ENCODE data around the gene MTAP. TPM values are rescaled to one million over a fixed set of nuclear protein-coding genes. Genes with fewer than 3 reads are reported as not detected.
A peak's percentile ranks its signal among the peaks of the same experiment; 100 is the strongest.

The MTAP gene
- total RNA-seq, 5 donors from 2014 or later (not counting 1 experiment from before 2014, with no cell fraction given), result 32.0 to 41.9 (median 34.6) TPM

- H3K9me3 Mint-ChIP-seq, result no peaks in the 10 kb centered on the region
- ATAC-seq (replicated peaks in 1 of 4), result no peak
- peaks cover 5 to 11% of the 10 kb centered on the region in 2 experiments for H3K4me1 ChIP-seq (ENCODE audit: control insufficient read depth in 1 of 2, extremely low read depth in 1 of 2, insufficient read depth in 2 of 2, low read length in 2 of 2)
- H3K36me3 ChIP-seq (ENCODE audit: control insufficient read depth in 2 of 2, extremely low read depth in 1 of 2, insufficient read depth in 1 of 2, low read length in 1 of 2), result peaks cover 9 to 24% of the 10 kb centered on the region in 2 donors
- peaks cover 19 to 39% (median 28%) of the 10 kb centered on the region in 3 donors for H3K4me1 Mint-ChIP-seq
- no peak for DNase-seq
- peaks cover 24% of the 10 kb centered on the region for H3K36me3 Mint-ChIP-seq
- H3K9me3 ChIP-seq, result no peaks in the 10 kb centered on the region
- WGBS (ENCODE audit: insufficient coverage), result no CpG with 5 or more reads among the region's 2 CpGs
- H3K27ac Mint-ChIP-seq, result no peak overlapping the region
- no peak overlapping the region for H3K4me3 ChIP-seq (ENCODE audit: control insufficient read depth in 1 of 2, extremely low read depth in 1 of 2, low read length in 1 of 2)
- H3K27me3 ChIP-seq (replicated peaks in 1 of 2; ENCODE audit: control insufficient read depth in 2 of 2, extremely low read depth in 1 of 2, insufficient read depth in 2 of 2, low read length in 1 of 2), result no peaks in the 10 kb centered on the region
- H3K27me3 Mint-ChIP-seq, result no peaks in the 10 kb centered on the region
- ChIA-PET POLR2A (no interaction called here), CTCF (interaction anchor here (0.6 to 4.5 kb wide), 3 partner anchors 228 to 642 kb away, joined by 3 to 56 read pairs (median 3); no protein-coding TSS in a partner anchor)
- no peak overlapping the region for H3K4me3 Mint-ChIP-seq
- H3K27ac ChIP-seq (ENCODE audit: low read length), result no peak overlapping the region
These were observed 8.0 kb downstream of the MTAP start for GRCh38 chr9:21810388-21810787.

DNA sequence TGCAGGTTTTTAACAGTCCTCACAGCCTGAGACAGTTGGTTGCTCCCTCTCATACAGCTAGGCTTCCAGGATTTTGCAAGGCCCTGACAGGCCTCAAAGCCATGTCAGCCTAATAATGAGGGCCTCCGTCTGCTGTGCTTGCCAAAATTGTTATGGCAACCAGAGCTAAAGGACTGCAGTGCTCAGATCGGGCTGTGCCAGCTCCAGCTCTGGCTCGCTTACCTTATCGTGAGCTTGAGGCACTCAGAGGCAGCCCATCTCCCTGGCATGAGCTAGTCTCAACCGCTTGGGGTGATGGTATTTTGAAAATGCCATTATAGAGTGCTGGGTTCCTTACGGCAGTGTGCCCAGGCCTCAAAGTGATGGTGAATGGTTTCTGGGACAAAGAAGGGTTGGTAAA, 8.4 kb downstream of the MTAP start:
- POLR2A ChIA-PET, result no interaction called here
- Histone ChIP-seq H3K9me3 (no peaks in the 10 kb centered on the region), H3K4me3 (ENCODE audit: control insufficient read depth in 1 of 2, extremely low read depth in 1 of 2, low read length in 1 of 2) (no peak overlapping the region), H3K27me3 (replicated peaks in 1 of 2; ENCODE audit: control insufficient read depth in 2 of 2, extremely low read depth in 1 of 2, insufficient read depth in 2 of 2, low read length in 1 of 2) (no peaks in the 10 kb centered on the region), H3K36me3 (ENCODE audit: control insufficient read depth in 2 of 2, extremely low read depth in 1 of 2, insufficient read depth in 1 of 2, low read length in 1 of 2) (peaks cover 13 to 29% of the 10 kb centered on the region in 2 donors), H3K4me1 (ENCODE audit: control insufficient read depth in 1 of 2, extremely low read depth in 1 of 2, insufficient read depth in 2 of 2, low read length in 2 of 2) (peaks cover 5 to 11% of the 10 kb centered on the region in 2 experiments), H3K27ac (ENCODE audit: low read length) (no peak overlapping the region)
- Mint-ChIP-seq H3K27ac (no peak overlapping the region), H3K36me3 (peaks cover 28% of the 10 kb centered on the region), H3K4me1 (peaks cover 14 to 34% (median 23%) of the 10 kb centered on the region in 3 donors), H3K27me3 (no peaks in the 10 kb centered on the region), H3K4me3 (no peak overlapping the region), H3K9me3 (no peaks in the 10 kb centered on the region)
- 91% methylated on average over 3 of the region's 6 CpGs for WGBS (ENCODE audit: insufficient coverage)
- CTCF ChIA-PET, result interaction anchor here (0.6 to 4.5 kb wide), 6 partner anchors 226 to 642 kb away, joined by 3 to 69 read pairs (median 4); no protein-coding TSS in a partner anchor
- ATAC-seq (replicated peaks in 1 of 4), result no peak
- no peak for DNase-seq

- ChIA-PET CTCF (interaction anchor here (0.5 to 4.5 kb wide), 16 partner anchors 9 to 871 kb away, joined by 3 to 69 read pairs (median 4); partner anchors contain the start of gene CDKN2B (in 2 of the 2)), POLR2A (interaction anchor here in 1 of 2 donors (0.6 kb wide), 1 partner anchor 607 kb away, joined by 3 read pairs; no protein-coding TSS in a partner anchor)
- no peak overlapping the region for H3K4me3 Mint-ChIP-seq
- no peak overlapping the region for H3K4me3 ChIP-seq (ENCODE audit: control insufficient read depth in 1 of 2, extremely low read depth in 1 of 2, low read length in 1 of 2)
- H3K27me3 ChIP-seq (replicated peaks in 1 of 2; ENCODE audit: control insufficient read depth in 2 of 2, extremely low read depth in 1 of 2, insufficient read depth in 2 of 2, low read length in 1 of 2), result no peaks in the 10 kb centered on the region
- peaks cover 10 to 37% of the 10 kb centered on the region in 2 donors for H3K36me3 ChIP-seq (ENCODE audit: control insufficient read depth in 2 of 2, extremely low read depth in 1 of 2, insufficient read depth in 1 of 2, low read length in 1 of 2)
- peaks cover 5 to 11% of the 10 kb centered on the region in 2 experiments for H3K4me1 ChIP-seq (ENCODE audit: control insufficient read depth in 1 of 2, extremely low read depth in 1 of 2, insufficient read depth in 2 of 2, low read length in 2 of 2)
- ATAC-seq (replicated peaks in 1 of 4), result no peak
- peaks cover 6 to 29% (median 19%) of the 10 kb centered on the region in 3 donors for H3K4me1 Mint-ChIP-seq
- DNase-seq, result no peak
- H3K27me3 Mint-ChIP-seq, result no peaks in the 10 kb centered on the region
- peaks cover 32% of the 10 kb centered on the region for H3K36me3 Mint-ChIP-seq
- no peaks in the 10 kb centered on the region for H3K9me3 ChIP-seq
- no peaks in the 10 kb centered on the region for H3K9me3 Mint-ChIP-seq
- no peak overlapping the region for H3K27ac Mint-ChIP-seq
- 97% methylated on average over 3 of the region's 3 CpGs for WGBS (ENCODE audit: insufficient coverage)
- no peak overlapping the region for H3K27ac ChIP-seq (ENCODE audit: low read length)
These were observed 9.5 kb downstream of the MTAP start for GRCh38 chr9:21811914-21812313.

DNA sequence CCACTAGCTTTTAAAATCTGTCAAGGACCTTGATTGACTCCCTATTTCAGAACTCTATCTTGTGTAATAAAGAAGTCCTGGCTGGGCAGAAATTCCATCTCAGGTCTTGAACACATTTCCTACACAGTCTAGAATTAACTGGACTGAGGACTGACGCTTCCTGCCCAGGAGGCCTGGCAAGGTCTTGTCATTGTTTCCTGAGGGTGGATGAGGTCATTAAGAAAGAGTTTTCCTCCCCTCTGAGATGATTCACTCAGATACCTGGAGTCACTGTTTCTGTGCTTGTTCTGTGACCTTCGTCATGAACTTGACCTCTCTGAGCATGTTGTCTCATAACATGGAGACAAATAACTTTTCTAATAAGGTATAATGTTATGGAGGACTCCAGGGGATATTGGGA, 10.0 kb downstream of the MTAP start:
- ATAC-seq (replicated peaks in 1 of 4) (no peak), DNase-seq (no peak)
- Mint-ChIP-seq H3K4me1 (peaks cover 6 to 27% (median 17%) of the 10 kb centered on the region in 3 donors), H3K27me3 (no peaks in the 10 kb centered on the region), H3K4me3 (no peak overlapping the region), H3K9me3 (no peaks in the 10 kb centered on the region), H3K36me3 (peaks cover 35% of the 10 kb centered on the region), H3K27ac (no peak overlapping the region)
- H3K9me3 ChIP-seq, result no peaks in the 10 kb centered on the region
- no peaks in the 10 kb centered on the region for H3K27me3 ChIP-seq (replicated peaks in 1 of 2; ENCODE audit: control insufficient read depth in 2 of 2, extremely low read depth in 1 of 2, insufficient read depth in 2 of 2, low read length in 1 of 2)
- peaks cover 10 to 40% of the 10 kb centered on the region in 2 donors for H3K36me3 ChIP-seq (ENCODE audit: control insufficient read depth in 2 of 2, extremely low read depth in 1 of 2, insufficient read depth in 1 of 2, low read length in 1 of 2)
- peaks cover 5 to 11% of the 10 kb centered on the region in 2 experiments for H3K4me1 ChIP-seq (ENCODE audit: control insufficient read depth in 1 of 2, extremely low read depth in 1 of 2, insufficient read depth in 2 of 2, low read length in 2 of 2)
- no peak overlapping the region for H3K27ac ChIP-seq (ENCODE audit: low read length)
- CTCF ChIA-PET, result interaction anchor here (0.5 to 4.5 kb wide), 16 partner anchors 9 to 871 kb away, joined by 3 to 69 read pairs (median 4); partner anchors contain the start of gene CDKN2B (in 1 of the 2)
- H3K4me3 ChIP-seq (ENCODE audit: control insufficient read depth in 1 of 2, extremely low read depth in 1 of 2, low read length in 1 of 2), result no peak overlapping the region
- POLR2A ChIA-PET, result interaction anchor here in 1 of 2 donors (0.6 kb wide), 1 partner anchor 608 kb away, joined by 3 read pairs; no protein-coding TSS in a partner anchor
- WGBS (ENCODE audit: insufficient coverage), result no CpG with 5 or more reads among the region's 2 CpGs

DNA sequence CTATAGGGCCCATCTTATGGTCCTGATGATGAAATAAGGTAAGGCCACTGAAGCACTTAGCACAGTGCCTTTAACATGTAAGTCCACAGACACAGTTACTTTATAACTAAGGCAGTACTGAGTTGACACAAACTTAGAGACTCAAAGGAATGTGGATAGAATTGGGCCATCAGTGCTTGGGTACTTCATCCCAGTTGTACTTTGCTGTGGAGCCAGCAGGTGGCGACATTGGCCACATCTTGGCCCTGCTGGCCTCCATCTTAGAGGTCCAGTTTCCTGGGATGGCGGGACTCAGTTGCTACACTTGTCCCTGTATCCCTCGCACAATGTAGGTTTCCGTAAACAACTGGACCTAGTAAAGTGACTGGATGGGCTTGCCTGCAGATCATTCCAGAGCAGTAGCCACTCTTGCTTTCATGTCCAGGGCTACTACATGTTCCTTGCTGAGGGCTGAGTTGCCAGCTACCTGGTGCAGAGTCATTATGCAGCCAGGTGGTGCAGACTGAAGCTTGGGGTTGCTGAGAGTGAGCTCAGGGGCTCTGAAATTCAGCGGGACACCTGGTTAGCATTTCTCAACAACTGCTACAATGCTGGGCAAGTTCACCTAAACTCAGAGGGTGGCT, 10.6 kb downstream of the MTAP start:
- Histone ChIP-seq H3K4me1 (ENCODE audit: control insufficient read depth in 1 of 2, extremely low read depth in 1 of 2, insufficient read depth in 2 of 2, low read length in 2 of 2) (peaks cover 5 to 11% of the 10 kb centered on the region in 2 experiments), H3K36me3 (ENCODE audit: control insufficient read depth in 2 of 2, extremely low read depth in 1 of 2, insufficient read depth in 1 of 2, low read length in 1 of 2) (peaks cover 10 to 46% of the 10 kb centered on the region in 2 donors), H3K4me3 (ENCODE audit: control insufficient read depth in 1 of 2, extremely low read depth in 1 of 2, low read length in 1 of 2) (no peak overlapping the region), H3K27me3 (replicated peaks in 1 of 2; ENCODE audit: control insufficient read depth in 2 of 2, extremely low read depth in 1 of 2, insufficient read depth in 2 of 2, low read length in 1 of 2) (no peaks in the 10 kb centered on the region), H3K27ac (ENCODE audit: low read length) (peak overlapping the region; percentile 55), H3K9me3 (no peaks in the 10 kb centered on the region)
- Mint-ChIP-seq H3K36me3 (peaks cover 38% of the 10 kb centered on the region), H3K9me3 (no peaks in the 10 kb centered on the region), H3K27me3 (no peaks in the 10 kb centered on the region), H3K4me1 (peaks cover 6 to 25% (median 16%) of the 10 kb centered on the region in 3 donors), H3K4me3 (no peak overlapping the region), H3K27ac (peak overlapping the region in 1 of 2 donors; percentile 22)
- DNase-seq (peak in 33 of 35 experiments; percentile 23 to 82 (median 50)), ATAC-seq (replicated peaks in 1 of 4) (peak; percentile 68 to 80 (median 74))
- 64% methylated on average over 5 of the region's 5 CpGs for WGBS (ENCODE audit: insufficient coverage)
- POLR2A ChIA-PET, result interaction anchor here (0.6 to 0.7 kb wide), 3 partner anchors 133 to 619 kb away, joined by 3 read pairs; no protein-coding TSS in a partner anchor
- CTCF ChIA-PET, result interaction anchor here (0.6 to 4.5 kb wide), 37 partner anchors 10 to 640 kb away, joined by 3 to 69 read pairs (median 4); partner anchors contain the start of gene CDKN2B (in 2 of the 2)

Data from T-cell (primary cell).